SKM-1 (cell line): ENCODE data around the gene AP1M1.
"Not testable (repeated sequence)": the region's sequence is repeated elsewhere in the genome, so short reads cannot be mapped to it uniquely, and the experiment has no call there.

Source experiments
- DNase-seq: peaks from one replicate; lab custom pipeline; 2025; ENCODE audit not compliant: unreplicated experiment; lab: John Stamatoyannopoulos, UW

Gene AP1M1

GRCh38 chr19:16260160-16260811 is 62.6 kb downstream of the AP1M1 start:
- no peak for DNase-seq

DNA sequence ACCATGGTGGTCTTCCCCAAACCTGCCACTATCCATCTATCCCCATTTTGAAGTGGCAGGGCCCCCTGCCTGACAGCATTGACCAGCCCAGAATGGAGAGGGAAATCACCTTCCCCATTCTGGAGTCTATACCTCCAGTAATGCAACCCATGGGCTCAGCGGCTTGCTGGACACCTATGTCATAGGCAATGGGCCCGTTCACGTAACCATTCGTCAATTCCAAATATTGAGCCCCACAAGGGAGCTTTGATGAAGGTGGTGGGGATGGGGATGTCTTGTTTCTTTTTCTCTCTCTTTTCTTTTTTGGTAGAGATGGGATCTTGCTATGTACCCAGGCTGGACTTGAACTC is 63.1 kb downstream of the AP1M1 start:
- DNase-seq: no peak

DNA sequence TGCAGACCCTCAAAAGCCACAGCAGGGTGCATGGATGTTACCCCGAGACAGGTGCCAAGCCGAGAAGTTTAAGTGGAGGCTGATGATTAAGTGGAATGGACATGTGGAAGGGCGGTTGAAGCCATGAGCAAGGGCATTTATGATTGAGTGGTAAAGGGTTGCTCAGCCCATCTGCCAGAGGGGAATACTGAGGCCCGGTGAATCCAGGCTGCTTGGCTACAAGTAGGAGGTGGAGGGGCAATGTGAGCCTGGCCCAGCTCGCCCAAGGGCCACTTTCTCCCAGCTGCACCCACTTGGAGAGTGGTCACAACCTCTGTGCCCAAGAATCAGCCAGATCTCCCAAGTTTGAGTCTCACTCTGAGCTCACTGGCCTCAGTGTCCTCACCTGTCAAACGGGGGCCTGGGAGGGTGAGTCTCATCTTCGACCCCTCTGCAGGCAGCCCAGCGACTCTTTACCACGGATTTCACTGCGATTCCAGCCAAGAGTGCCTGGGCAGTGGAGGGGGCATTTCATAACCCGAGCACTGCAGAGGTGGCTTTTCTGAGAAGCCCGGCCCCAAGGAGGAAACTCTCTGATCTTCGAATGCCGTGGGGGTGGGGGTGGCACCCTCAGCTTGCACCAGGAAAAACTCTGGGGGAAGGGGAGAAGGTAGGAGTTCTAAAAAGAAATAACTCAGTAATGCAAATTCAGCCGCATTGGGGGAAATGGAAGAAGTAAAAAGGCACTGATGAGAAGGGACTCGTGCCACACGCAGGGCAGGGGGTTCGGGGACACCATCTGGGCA is 64.1 kb downstream of the AP1M1 start:
- no peak for DNase-seq

- DNase-seq: no peak
These were observed 64.9 kb downstream of the AP1M1 start for GRCh38 chr19:16262618-16263017.

GRCh38 chr19:16263141-16263761 is 65.5 kb downstream of the AP1M1 start:
- no peak for DNase-seq

GRCh38 chr19:16265205-16265604 is 67.5 kb downstream of the AP1M1 start:
- no peak for DNase-seq

DNA sequence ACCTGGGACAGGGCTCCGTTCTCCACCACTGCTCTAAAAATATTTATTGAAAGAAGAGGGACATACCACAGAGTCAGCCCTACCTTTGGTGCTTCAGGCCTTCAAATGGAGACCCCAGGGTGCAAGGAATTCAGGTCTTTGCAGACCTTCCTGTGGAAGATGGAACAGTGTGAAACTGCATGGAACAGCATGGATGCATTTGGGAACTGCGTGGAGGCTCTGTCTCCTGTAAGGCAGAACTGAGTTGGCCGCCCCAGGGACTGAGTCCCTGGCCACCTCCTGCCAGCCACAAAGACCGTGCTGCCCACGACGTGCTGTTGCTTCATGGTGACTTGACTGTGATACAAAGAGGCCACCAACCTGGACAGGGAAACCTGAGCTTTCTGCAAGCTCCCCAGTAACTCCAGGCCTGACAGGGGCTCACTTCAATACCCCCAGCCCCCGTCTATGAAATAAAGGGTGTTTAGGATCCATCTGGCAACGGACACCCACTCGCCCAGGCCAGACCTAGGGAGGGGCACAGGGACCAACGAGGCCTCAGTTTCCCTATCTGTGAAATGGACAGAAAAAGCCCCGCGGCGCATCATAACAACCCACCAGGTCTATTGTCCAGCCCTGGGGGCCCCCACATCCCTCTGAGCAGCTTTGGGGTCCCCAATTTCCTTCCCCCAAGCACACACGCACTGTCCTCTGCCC is 68.3 kb downstream of the AP1M1 start:
- DNase-seq: no peak

GRCh38 chr19:16266586-16266942 is 68.9 kb downstream of the AP1M1 start:
- no peak for DNase-seq

DNA sequence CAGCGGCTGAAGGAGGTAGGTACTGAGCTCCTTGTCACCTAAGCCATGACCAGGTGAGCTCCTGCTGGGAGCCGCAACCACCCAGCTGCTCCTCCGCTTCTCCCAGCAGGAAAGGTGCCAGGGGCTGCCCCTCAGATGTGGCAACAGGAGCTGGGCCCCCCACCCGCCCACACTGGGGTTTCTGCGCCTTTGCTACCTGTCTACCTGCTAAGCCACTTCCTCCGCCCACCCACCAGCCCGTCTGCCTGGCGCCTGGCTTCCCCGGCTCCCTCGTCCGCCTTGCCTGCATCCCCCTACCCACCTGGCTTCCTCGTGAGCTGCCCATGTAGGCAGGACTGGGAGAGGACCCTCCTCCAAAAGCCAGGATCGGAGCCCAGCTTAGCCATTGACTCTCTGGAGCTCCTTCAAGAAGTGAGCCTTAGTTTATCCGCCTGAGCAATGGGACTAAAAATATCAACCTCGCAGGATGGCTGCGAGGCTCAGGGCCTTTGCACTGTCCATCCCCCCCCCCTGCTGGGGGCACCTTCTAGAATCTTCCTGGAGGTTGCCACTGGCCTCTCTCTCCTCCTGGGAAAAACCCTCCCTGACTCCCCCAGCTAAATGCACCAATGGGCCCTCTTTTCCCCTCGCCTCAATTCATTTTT is 71.1 kb downstream of the AP1M1 start:
- DNase-seq: no peak

DNA sequence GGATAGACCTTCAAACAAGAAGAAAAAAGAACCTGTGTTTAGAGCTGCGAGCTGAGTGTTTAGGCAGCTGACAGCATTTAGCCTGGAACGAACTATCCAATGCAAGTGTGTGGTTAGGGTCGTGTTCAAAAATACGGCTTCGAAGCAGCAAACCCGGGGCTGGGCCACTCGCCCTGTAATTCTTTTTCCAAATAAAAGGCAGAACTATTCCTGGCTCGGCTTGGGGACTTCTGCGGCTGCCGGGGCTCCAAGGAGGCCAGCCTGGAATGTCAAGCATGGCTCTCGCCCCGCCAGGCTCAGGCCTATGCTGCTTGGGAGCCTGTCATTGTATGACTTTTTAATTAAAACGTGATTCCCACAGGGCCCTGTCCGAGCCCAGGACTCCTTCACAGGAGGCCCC is 75.2 kb downstream of the AP1M1 start:
- no peak for DNase-seq

DNA sequence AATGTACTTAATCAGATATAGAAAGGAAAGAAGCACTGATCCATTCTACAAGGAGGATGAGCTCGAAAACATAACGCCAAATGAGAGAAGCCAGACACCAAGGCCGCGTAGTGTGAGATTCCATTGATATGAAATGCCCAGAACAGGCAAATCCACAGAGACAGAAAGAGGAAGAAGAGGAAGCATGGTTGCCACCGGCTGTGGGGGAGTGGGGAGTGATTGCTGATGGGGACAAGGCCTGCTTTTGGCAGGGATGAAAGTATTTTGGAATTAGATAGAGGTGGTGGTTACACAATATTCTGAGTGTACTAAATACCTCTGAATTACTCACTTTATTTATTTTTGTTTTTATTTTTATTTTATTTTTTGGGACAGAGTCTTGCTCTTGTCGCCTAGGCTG is 76.7 kb downstream of the AP1M1 start:
- no peak for DNase-seq

GRCh38 chr19:16280306-16280705 is 82.6 kb downstream of the AP1M1 start:
- no peak for DNase-seq

DNA sequence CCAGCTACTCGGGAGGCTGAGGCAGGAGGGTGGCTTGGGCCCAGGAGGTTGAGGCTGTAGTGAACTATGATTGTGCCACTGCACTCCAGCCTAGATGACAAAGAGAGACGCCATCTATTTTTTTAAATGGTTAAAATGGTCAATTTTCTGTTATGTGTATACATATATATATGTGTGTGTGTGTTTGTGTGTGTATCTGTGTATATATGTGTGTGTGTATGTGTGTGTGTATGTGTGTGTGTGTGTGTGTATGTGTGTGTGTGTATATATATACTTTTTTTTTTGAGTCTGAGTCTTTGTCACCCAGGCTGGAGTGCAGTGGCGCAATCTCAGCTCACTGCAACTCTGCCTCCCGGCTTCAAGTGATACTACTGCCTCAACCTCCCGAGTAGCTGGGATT is 84.0 kb downstream of the AP1M1 start:
- no peak for DNase-seq

GRCh38 chr19:16283210-16284061 is 85.7 kb downstream of the AP1M1 start:
- DNase-seq: peak; percentile 78

GRCh38 chr19:16284505-16284904 is 86.8 kb downstream of the AP1M1 start:
- DNase-seq: no peak

GRCh38 chr19:16285079-16285478 is 87.4 kb downstream of the AP1M1 start:
- DNase-seq: not testable (repeated sequence)

GRCh38 chr19:16285769-16286498 is 88.2 kb downstream of the AP1M1 start:
- no peak for DNase-seq

- DNase-seq: no peak
These were observed 90.8 kb downstream of the AP1M1 start for GRCh38 chr19:16288544-16288943.

DNA sequence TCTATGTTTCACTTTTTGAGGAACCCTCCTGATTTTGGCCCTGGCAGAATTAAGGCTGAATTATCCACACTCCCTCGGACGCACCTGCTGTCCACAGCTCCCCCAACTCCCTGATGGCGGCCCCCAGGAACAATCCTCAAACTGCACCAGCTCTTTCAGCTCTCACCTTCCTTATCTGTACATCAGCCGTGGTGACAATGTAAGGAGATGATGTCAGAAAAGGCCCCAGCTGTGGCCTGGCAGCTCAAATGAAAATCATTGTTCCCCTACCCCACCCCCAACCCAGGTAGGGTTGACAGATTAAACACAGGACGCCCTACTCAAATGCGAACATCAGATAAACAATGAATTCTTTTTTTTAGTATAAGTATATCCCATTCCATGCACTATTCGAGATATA is 91.9 kb downstream of the AP1M1 start:
- no peak for DNase-seq

GRCh38 chr19:16290692-16291091 is 93.0 kb downstream of the AP1M1 start:
- no peak for DNase-seq
